Stimulated activated CD4-positive, alpha-beta T cell treated with anti-CD3 and anti-CD28 coated beads, Interleukin-12 subunit alpha, Interleukin-12 subunit beta, amount 100 ng/mL, for 4 hours (primary cell): ENCODE data around the gene RHBDF2.
A peak's percentile ranks its signal among the peaks of the same experiment; 100 is the strongest.

Experiments
- DNase-seq: peaks from one replicate; pipeline ENCODE4 v3.0.0-alpha.2; 2020

Gene RHBDF2

GRCh38 chr17:76452660-76453430, 48.4 kb downstream of the RHBDF2 start, which contains the start of gene UBE2O:
Gene UBE2O, minus strand, starts transcription at chr17:76453152. Its CDS starts 11 bp downstream, at chr17:76453141.
- DNase-seq = peak; percentile 91

- no peak for DNase-seq
Measured at GRCh38 chr17:76452127-76452659, 49.0 kb downstream of the RHBDF2 start.

- no peak for DNase-seq
Measured at GRCh38 chr17:76451506-76451905, 49.7 kb downstream of the RHBDF2 start.

- no peak for DNase-seq
Measured at GRCh38 chr17:76449126-76449525, 52.1 kb downstream of the RHBDF2 start.

GRCh38 chr17:76447931-76448652, 53.1 kb downstream of the RHBDF2 start:
- no peak for DNase-seq

- DNase-seq = no peak
Measured at GRCh38 chr17:76446449-76447231, 54.6 kb downstream of the RHBDF2 start.

- DNase-seq = no peak
Measured at GRCh38 chr17:76445697-76446448, 55.4 kb downstream of the RHBDF2 start.

GRCh38 chr17:76444518-76445311, 56.5 kb downstream of the RHBDF2 start:
- DNase-seq = no peak

- no peak for DNase-seq
Measured at GRCh38 chr17:76442341-76443338, 58.6 kb downstream of the RHBDF2 start.

GRCh38 chr17:76441686-76442340, 59.4 kb downstream of the RHBDF2 start:
- no peak for DNase-seq

- no peak for DNase-seq
Measured at GRCh38 chr17:76440751-76441362, 60.4 kb downstream of the RHBDF2 start.

- DNase-seq = no peak
Measured at GRCh38 chr17:76439314-76439928, 61.8 kb downstream of the RHBDF2 start.

- DNase-seq = no peak
Measured at GRCh38 chr17:76438906-76439305, 62.3 kb downstream of the RHBDF2 start.

GRCh38 chr17:76437467-76438402, 63.5 kb downstream of the RHBDF2 start:
- no peak for DNase-seq

GRCh38 chr17:76435751-76436150, 65.5 kb downstream of the RHBDF2 start:
- no peak for DNase-seq

- no peak for DNase-seq
Measured at GRCh38 chr17:76434870-76435269, 66.4 kb downstream of the RHBDF2 start.

- DNase-seq = no peak
Measured at GRCh38 chr17:76433693-76434092, 67.5 kb downstream of the RHBDF2 start.
